ENCODE data around the gene BTBD2.
A peak's percentile ranks its signal among the peaks of the same experiment; 100 is the strongest.
"Not testable (repeated sequence)": the region's sequence is repeated elsewhere in the genome, so short reads cannot be mapped to it uniquely, and the experiment has no call there.

BTBD2 gene

DNA sequence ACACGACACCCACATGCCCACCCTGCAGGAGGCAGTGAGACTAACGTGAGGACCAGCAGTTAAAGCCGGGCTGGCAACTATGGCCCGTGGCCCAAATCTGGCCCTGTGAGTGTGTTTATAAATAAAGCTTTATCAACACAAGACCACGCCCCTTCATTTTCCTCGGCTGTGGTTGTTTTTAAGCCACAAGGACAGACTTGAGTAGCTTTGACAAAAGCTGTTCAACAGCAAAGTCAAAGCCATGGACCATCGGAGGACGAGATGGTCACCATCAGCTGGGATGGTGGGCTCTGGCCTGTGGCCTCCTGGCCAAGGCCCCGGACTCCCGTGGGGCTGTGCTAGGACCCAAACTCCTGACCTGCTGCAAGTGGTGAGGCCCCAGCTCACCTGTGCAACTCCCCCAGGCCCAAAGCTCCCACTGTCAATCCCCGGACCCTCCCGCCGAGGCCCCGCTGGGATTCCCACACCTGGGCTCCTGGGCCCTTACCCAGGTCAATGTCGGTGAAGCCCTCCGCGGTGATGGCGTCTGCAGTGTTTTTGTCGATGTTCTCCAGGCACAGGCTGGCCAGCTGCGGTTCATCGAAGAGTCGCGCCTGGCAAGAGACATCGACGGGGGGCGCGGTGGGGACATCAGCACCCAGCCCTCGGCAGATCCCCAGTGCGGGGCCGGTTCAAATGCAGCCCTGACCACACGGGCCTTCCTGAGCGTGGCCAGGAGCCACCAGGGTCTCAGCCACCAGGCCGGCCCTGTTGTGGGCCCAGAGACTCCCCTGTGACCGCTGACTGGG is 25.1 kb downstream of the BTBD2 start:
- Histone ChIP-seq H3K4me3 (ENCODE audit: low read depth in 1 of 2, low read length in 1 of 2) (no peak overlapping the region), H3K9me3 (no peaks in the 10 kb centered on the region), H3K27me3 (no peaks in the 10 kb centered on the region), H3K27ac (no peak overlapping the region), H3K4me1 (ENCODE audit: control insufficient read depth in 1 of 2, insufficient read depth in 1 of 2, low read depth in 1 of 2, low read length in 1 of 2) (no peaks in the 10 kb centered on the region), H3K36me3 (peaks cover 60% of the 10 kb centered on the region)
- TF ChIP-seq CTCF (IDR thresholded peaks at IDR 0.05) = no peak

DNA sequence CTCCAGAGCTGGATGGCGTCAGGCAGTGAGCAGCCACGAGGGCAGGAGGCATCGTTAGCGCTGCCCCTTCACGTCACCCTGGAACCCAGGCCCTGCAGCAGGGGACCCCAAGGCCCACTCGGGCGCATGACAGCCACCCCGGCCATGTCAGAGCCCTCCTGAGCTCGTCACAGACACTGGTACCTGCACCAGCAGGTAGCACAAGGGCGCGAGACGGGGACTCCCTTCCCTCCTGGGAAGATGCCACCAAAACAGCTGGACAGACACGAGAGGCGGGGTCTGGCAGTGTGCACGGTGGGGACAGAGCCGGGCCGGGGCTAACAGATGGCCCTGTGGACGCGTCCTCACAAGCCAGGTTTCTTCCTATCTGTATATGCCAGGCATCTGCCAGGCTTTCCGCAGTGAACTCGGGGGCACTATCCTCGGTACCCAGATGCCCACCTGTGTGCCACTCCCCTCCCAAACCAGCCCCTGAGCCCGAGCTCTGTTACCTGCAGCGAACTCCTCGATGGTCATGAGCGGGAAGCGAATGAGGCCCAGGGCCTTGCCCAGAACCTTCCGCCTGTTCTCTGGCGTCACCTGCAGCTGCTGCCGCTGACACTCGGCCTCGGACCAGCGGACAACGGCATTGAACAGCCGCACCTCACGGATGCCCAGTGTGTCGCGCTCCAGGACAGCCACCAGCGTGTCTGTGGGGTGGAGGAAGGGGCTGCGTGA is 25.8 kb downstream of the BTBD2 start:
- Histone ChIP-seq H3K27me3 (no peaks in the 10 kb centered on the region), H3K36me3 (peaks cover 67% of the 10 kb centered on the region), H3K4me3 (ENCODE audit: low read depth in 1 of 2, low read length in 1 of 2) (no peak overlapping the region), H3K4me1 (ENCODE audit: control insufficient read depth in 1 of 2, insufficient read depth in 1 of 2, low read depth in 1 of 2, low read length in 1 of 2) (no peaks in the 10 kb centered on the region), H3K27ac (no peak overlapping the region), H3K9me3 (no peaks in the 10 kb centered on the region)
- TF ChIP-seq CTCF (IDR thresholded peaks at IDR 0.05) = no peak

DNA sequence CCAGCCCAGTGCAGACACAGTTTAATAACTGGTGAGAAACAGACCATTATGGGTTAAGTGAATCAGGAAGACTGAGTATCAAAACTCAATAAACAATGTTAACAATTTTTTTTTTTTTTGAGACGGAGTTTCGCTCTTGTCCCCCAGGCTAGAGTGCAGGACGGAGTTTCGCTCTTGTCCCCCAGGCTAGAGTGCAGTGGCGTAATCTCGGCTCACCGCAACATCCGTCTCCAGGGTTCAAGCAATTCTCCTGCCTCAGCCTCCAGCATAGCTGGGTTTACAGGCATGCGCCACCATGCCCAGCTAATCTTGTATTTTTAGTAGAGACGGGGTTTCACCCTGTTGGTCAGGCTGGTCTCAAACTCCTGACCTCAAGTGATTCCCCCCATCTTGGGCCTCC is 27.1 kb downstream of the BTBD2 start:
- Histone ChIP-seq H3K36me3 (peaks cover 78% of the 10 kb centered on the region), H3K27ac (peak overlapping the region; percentile 18)
- not testable (repeated sequence) for H3K9me3 ChIP-seq; H3K4me1 ChIP-seq (ENCODE audit: control insufficient read depth in 1 of 2, insufficient read depth in 1 of 2, low read depth in 1 of 2, low read length in 1 of 2); H3K4me3 ChIP-seq (ENCODE audit: low read depth in 1 of 2, low read length in 1 of 2); H3K27me3 ChIP-seq

- Histone ChIP-seq H3K36me3 (peaks cover 86% of the 10 kb centered on the region), H3K9me3 (no peaks in the 10 kb centered on the region), H3K4me3 (ENCODE audit: low read depth in 1 of 2, low read length in 1 of 2) (no peak overlapping the region), H3K27ac (no peak overlapping the region), H3K27me3 (no peaks in the 10 kb centered on the region), H3K4me1 (ENCODE audit: control insufficient read depth in 1 of 2, insufficient read depth in 1 of 2, low read depth in 1 of 2, low read length in 1 of 2) (no peaks in the 10 kb centered on the region)
- TF ChIP-seq CTCF (IDR thresholded peaks at IDR 0.05) = no peak
Measured at GRCh38 chr19:1987197-1988187, 28.0 kb downstream of the BTBD2 start.

DNA sequence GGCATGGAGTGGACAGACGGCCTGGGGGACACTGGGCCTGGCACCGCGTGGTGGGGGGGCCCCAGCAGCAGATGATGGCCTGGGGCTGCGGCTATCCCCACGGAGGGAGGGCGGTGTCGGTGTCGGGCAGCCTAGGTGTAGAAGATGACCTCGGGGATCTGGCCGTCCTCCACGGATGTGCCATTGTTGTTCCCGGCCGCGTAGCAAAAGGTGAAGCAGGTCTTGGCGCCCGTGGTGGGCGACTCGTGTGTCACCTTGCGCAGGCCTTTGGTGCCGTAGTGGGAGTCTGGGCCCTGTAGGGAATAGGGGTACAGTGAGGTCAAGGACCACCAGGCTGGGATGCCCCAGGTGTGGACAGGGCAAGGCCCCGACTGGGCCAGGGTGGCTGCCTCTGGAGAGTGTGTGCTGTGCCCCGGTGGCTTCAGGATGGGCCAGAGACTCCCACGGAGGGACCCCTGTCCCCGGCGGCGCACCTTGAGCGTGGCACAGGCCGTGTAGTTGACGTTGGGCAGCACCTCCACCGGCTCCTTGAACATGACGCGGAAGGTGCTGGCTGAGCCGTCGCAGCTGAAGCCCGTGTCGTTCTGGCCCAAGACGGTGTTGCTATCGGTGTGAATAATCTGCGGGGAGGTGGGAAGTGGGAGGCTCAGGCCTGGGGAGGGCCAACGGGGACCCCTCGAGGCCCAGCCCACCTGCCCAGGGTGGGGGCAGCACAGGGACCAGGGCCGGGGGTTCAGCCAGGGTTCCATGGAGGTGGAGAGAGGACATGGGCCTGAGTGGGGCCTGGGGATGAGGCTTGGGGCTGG is 29.0 kb downstream of the BTBD2 start:
- Histone ChIP-seq H3K4me3 (ENCODE audit: low read depth in 1 of 2, low read length in 1 of 2) (no peak overlapping the region), H3K9me3 (no peaks in the 10 kb centered on the region), H3K27me3 (no peaks in the 10 kb centered on the region), H3K36me3 (peaks cover 95% of the 10 kb centered on the region), H3K4me1 (ENCODE audit: control insufficient read depth in 1 of 2, insufficient read depth in 1 of 2, low read depth in 1 of 2, low read length in 1 of 2) (no peaks in the 10 kb centered on the region), H3K27ac (no peak overlapping the region)
- no peak for TF ChIP-seq CTCF (IDR thresholded peaks at IDR 0.05)

All from neutrophil (primary cell).